CD4-positive, alpha-beta memory T cell (primary cell): Measurements from ENCODE around the gene PSENEN. TPM values are rescaled to one million over a fixed set of nuclear protein-coding genes. Genes with fewer than 3 reads are reported as not detected.

Experiments
- CTCF ChIA-PET: fragments of 350-600 bp; sonication (Branson Sonifier 250); formaldehyde crosslinking; loops from one replicate; lab custom pipeline; 2021; ENCODE audit warnings: inconsistent platforms; ENCODE audit not compliant: partially characterized antibody; lab: Charles Lee
- POLR2A ChIA-PET: fragments of 350-600 bp; sonication (Branson Sonifier 250); formaldehyde crosslinking; loops from one replicate; lab custom pipeline; 2021; ENCODE audit not compliant: partially characterized antibody; lab: Charles Lee
- DNase-seq, 5 donors: peaks; one replicate each; pipeline versions ENCODE4 v3.0.0 to v3.0.0-alpha.2; 2020 to 2022; ENCODE audit warnings: mixed read lengths in 1 of 5
- H3K27ac ChIP-seq: one replicate; pipeline ENCODE4 v1.7.0; 2013; ENCODE audit warnings: low read depth, low read length
- H3K27me3 ChIP-seq: 2 replicates; pipeline ENCODE4 v1.7.0; 2013; ENCODE audit warnings: mild to moderate bottlenecking, low read length, moderate library complexity; ENCODE audit not compliant: insufficient read depth
- H3K36me3 ChIP-seq: 2 replicates; pipeline ENCODE4 v1.7.0; 2013; ENCODE audit warnings: mild to moderate bottlenecking, low read length, moderate library complexity; ENCODE audit not compliant: insufficient read depth
- H3K4me1 ChIP-seq: 2 replicates; pipeline ENCODE4 v1.7.0; 2013; ENCODE audit warnings: mild to moderate bottlenecking, low read length, moderate library complexity; ENCODE audit not compliant: insufficient read depth
- H3K4me3 ChIP-seq, 2 donors: one replicate each; pipeline ENCODE4 v1.7.0; 2013; ENCODE audit warnings: low read length in 2 of 2, mild to moderate bottlenecking in 1 of 2
- H3K9me3 ChIP-seq, 2 donors: one replicate each; pipeline ENCODE4 v1.7.0; 2013; ENCODE audit warnings: low read length in 2 of 2, control low read depth in 1 of 2; ENCODE audit not compliant: control insufficient read depth in 1 of 2
- H3K27ac Mint-ChIP-seq, 7 donors: one replicate each; pipeline ENCODE4 v1.8.0; 2020 to 2021; ENCODE audit warnings: mixed read lengths in 7 of 7, mild to moderate bottlenecking in 6 of 7, inconsistent platforms in 3 of 7, moderate library complexity in 3 of 7
- H3K27me3 Mint-ChIP-seq, 2 donors: one replicate each; pipeline ENCODE4 v1.8.0; 2020 to 2021; ENCODE audit warnings: mixed read lengths in 2 of 2
- H3K36me3 Mint-ChIP-seq, 2 donors: one replicate each; pipeline ENCODE4 v1.8.0; 2020 to 2021; ENCODE audit warnings: mixed read lengths in 2 of 2, inconsistent platforms in 1 of 2, mild to moderate bottlenecking in 1 of 2
- H3K4me1 Mint-ChIP-seq, 4 donors: one replicate each; pipeline ENCODE4 v1.8.0; 2020 to 2021; ENCODE audit warnings: mixed read lengths in 4 of 4, mild to moderate bottlenecking in 1 of 4
- H3K4me3 Mint-ChIP-seq, 8 donors: one replicate each; pipeline ENCODE4 v1.8.0; 2020 to 2021; ENCODE audit warnings: mixed read lengths in 8 of 8, mild to moderate bottlenecking in 7 of 8, moderate library complexity in 6 of 8, inconsistent platforms in 3 of 8
- H3K9me3 Mint-ChIP-seq, 8 donors: one replicate each; pipeline ENCODE4 v1.8.0; 2020 to 2021; ENCODE audit warnings: mixed read lengths in 8 of 8, mild to moderate bottlenecking in 5 of 8, inconsistent platforms in 3 of 8, moderate library complexity in 1 of 8
- intact Hi-C: fragments of 100-400 bp; cut with micrococcal nuclease; formaldehyde crosslinking; loops from one replicate; pipeline ENCODE4 v1.15.1; 2023
- polyA plus RNA-seq, 2 donors: library from polyadenylated mRNA; unstranded; fragments of 300-500 nt; fragmentation: Illumina TruSeq; gene quantifications; one replicate each; pipeline ENCODE4 v1.2.3, GENCODE V29; 2021
- total RNA-seq, 2 experiments: library from RNA; stranded (reverse); gene quantifications; one replicate each; pipeline ENCODE4 v1.2.3, GENCODE V29; 2021

PSENEN gene
- total and polyA plus RNA-seq, 4 experiments from 2014 or later, result 27.2 to 89.9 (median 55.9) TPM

DNA sequence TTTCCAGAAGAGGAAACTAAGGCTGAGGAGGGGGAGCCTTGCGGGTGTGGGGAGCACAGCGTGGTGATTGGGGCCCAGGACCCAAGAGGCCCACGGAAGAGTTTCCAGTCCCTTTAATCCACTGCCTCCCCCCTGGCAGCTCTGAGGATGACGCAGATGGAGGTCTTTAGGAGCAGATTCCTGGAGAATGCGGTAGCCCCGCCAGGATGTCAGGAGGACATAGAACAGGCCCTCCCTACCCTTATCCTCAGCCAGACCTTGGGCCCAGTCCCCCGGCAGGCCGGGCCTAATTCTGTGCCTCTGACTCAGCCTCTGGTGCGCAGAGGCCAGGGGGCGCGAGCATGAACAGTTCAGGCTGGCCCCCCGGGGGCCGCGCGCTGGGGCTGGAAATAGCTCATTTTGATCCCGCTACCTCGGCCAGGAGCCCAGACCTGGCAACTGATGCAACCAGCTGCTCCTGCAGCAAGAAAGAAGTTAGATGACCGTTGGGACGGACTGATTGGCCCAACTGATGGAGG is 11.8 kb downstream of the PSENEN start:
- H3K4me1 Mint-ChIP-seq, result peaks cover 17 to 40% (median 27%) of the 10 kb centered on the region in 4 donors
- intact Hi-C loops, result no loop called here
- H3K27ac Mint-ChIP-seq, result peak overlapping the region in 6 of 7 donors; percentile 9 to 99 (median 95)
- peaks cover 20% of the 10 kb centered on the region for H3K36me3 ChIP-seq
- H3K27ac ChIP-seq, result peak overlapping the region; percentile 89
- H3K9me3 Mint-ChIP-seq, result peaks cover 0 to 3% (median 0%) of the 10 kb centered on the region in 8 donors
- peak overlapping the region in 1 of 2 donors; percentile 91 for H3K4me3 ChIP-seq
- H3K4me3 Mint-ChIP-seq, result peak overlapping the region; percentile 94 to 100 (median 98)
- peaks cover 0 to 2% of the 10 kb centered on the region in 2 donors for H3K27me3 Mint-ChIP-seq
- CTCF ChIA-PET, result interaction anchor here (1.3 kb wide), 2 partner anchors 9 to 247 kb away, joined by 3 to 5 read pairs; partner anchors contain the start of gene LIN37
- H3K4me1 ChIP-seq, result peaks cover 36% of the 10 kb centered on the region
- peaks cover 11 to 27% of the 10 kb centered on the region in 2 donors for H3K36me3 Mint-ChIP-seq
- no peak for DNase-seq
- H3K9me3 ChIP-seq, result no peaks in the 10 kb centered on the region
- POLR2A ChIA-PET, result interaction anchor here (0.7 to 3.6 kb wide), 5 partner anchors 9 to 55 kb away, joined by 3 to 23 read pairs (median 16); partner anchors contain the start of genes IGFLR1, LIN37, PSENEN and U2AF1L4
- no peaks in the 10 kb centered on the region for H3K27me3 ChIP-seq

DNA sequence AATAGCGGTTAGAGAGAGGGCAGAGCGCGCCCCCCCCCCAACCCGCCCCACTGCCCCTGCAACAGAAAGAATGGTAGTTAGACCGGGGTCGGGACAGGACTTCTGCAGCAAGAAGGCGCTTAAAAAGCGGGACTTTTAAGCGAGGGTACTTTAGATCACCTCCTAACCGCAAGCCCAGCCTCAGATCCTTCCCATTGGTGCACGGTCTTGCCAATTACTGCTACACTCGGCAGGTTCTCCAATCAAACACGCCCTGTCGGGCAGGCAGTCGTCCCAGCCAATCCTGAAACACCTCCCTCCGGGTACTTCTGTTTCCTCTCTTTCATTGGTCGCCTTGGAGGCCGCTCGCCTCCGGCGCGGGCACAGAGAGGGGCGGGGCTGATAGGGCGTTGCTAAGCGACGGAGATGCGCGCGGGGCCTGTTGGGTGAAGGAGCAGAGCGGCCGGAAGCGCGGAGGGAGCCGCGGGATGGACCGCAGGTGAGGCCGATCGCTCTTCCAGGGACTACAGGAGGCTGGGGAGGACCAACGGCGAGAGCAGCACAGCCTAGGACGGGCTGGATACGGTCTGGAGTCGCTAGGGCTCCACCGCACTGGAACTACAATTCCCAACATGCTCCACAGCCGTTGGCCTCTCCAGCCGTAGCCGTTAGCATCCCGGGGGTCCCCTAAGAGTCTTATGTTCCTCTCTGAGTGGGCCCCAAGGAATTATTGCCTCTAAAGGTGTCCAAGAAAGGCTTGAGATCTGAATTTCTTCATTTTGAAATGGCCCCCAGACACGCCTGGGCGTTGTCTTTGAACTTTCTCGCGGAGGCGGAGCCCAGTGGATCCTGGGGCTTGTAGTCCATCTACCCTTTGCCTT is 12.5 kb downstream of the PSENEN start, which contains the start of gene PROSER3:
PROSER3 (plus strand) TSS at position 428 of the 860 bp plus-strand sequence; CDS start at position 468, 40 bp downstream.
- H3K27me3 ChIP-seq, result no peaks in the 10 kb centered on the region
- Mint-ChIP-seq H3K4me1 (peaks cover 17 to 40% (median 27%) of the 10 kb centered on the region in 4 donors), H3K27ac (peak within 1 kb of the TSS; percentile 94 to 99 (median 97)), H3K36me3 (peaks cover 11 to 28% of the 10 kb centered on the region in 2 donors), H3K27me3 (peaks cover 0 to 2% of the 10 kb centered on the region in 2 donors), H3K9me3 (peaks cover 0 to 3% (median 0%) of the 10 kb centered on the region in 8 donors), H3K4me3 (peak within 1 kb of the TSS; percentile 94 to 100 (median 98))
- H3K36me3 ChIP-seq, result peaks cover 15% of the 10 kb centered on the region
- ChIA-PET CTCF (interaction anchor here (1.3 kb wide), 2 partner anchors 10 to 247 kb away, joined by 3 to 5 read pairs; partner anchors contain the start of gene LIN37), POLR2A (interaction anchor here (0.7 to 3.6 kb wide), 5 partner anchors 10 to 56 kb away, joined by 3 to 23 read pairs (median 16); partner anchors contain the start of genes IGFLR1, LIN37, PSENEN and U2AF1L4)
- H3K9me3 ChIP-seq, result no peaks in the 10 kb centered on the region
- peak within 1 kb of the TSS; percentile 89 for H3K27ac ChIP-seq
- peak; percentile 99 to 100 (median 100) for DNase-seq
- peaks cover 36% of the 10 kb centered on the region for H3K4me1 ChIP-seq
- peak within 1 kb of the TSS; percentile 90 to 91 for H3K4me3 ChIP-seq
- intact Hi-C loops, result loop anchor here (1.0 kb wide), 4 partner anchors 10 to 173 kb away; partner anchors contain the start of genes ARHGAP33 and LIN37

DNA sequence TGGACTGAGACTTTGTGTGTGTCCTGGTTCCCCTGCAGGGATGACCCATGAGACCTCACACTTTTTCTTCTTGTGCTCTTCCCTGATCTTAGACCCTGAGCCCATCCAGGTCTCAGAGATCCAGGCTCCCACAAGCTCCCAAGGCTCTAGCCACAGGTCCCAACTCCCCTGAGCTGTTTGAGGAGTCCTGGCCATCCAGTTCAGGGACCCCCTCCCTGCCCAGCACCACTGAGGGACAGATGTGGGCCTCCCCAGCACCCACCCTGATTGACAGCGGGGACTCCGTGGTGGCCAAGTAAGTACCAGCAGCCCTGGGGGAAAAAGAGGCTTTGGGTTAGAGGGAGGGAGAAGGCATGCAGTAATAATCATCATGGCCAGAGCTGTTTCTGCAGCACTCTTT is 14.2 kb downstream of the PSENEN start:
- Mint-ChIP-seq H3K4me1 (peaks cover 17 to 40% (median 27%) of the 10 kb centered on the region in 4 donors), H3K27ac (peak overlapping the region in 4 of 7 donors; percentile 19 to 62 (median 35)), H3K9me3 (peaks cover 0 to 3% (median 0%) of the 10 kb centered on the region in 8 donors), H3K27me3 (peaks cover 0 to 2% of the 10 kb centered on the region in 2 donors), H3K4me3 (peak overlapping the region in 7 of 8 donors; percentile 6 to 81 (median 68)), H3K36me3 (peaks cover 10 to 17% of the 10 kb centered on the region in 2 donors)
- H3K27me3 ChIP-seq, result no peaks in the 10 kb centered on the region
- no peak for DNase-seq
- H3K4me3 ChIP-seq, result no peak overlapping the region
- CTCF ChIA-PET, result interaction anchor here (0.6 kb wide), 1 partner anchor 62 kb away, joined by 3 read pairs; no protein-coding TSS in a partner anchor
- peaks cover 36% of the 10 kb centered on the region for H3K4me1 ChIP-seq
- no peak overlapping the region for H3K27ac ChIP-seq
- peaks cover 5% of the 10 kb centered on the region for H3K36me3 ChIP-seq
- POLR2A ChIA-PET, result interaction anchor here (1.2 to 1.3 kb wide), 3 partner anchors 8 to 17 kb away, joined by 3 to 4 read pairs (median 4); partner anchors contain the start of genes IGFLR1 and LIN37
- intact Hi-C loops, result no loop called here
- H3K9me3 ChIP-seq, result no peaks in the 10 kb centered on the region

GRCh38 chr19:35760711-35761349 is 15.4 kb downstream of the PSENEN start:
- H3K4me1 ChIP-seq, result peaks cover 29% of the 10 kb centered on the region
- H3K27ac ChIP-seq, result no peak overlapping the region
- Mint-ChIP-seq H3K9me3 (peaks cover 0 to 3% (median 0%) of the 10 kb centered on the region in 8 donors), H3K27me3 (peaks cover 0 to 2% of the 10 kb centered on the region in 2 donors), H3K36me3 (peaks cover 8 to 24% of the 10 kb centered on the region in 2 donors), H3K27ac (no peak overlapping the region), H3K4me1 (peaks cover 14 to 34% (median 22%) of the 10 kb centered on the region in 4 donors), H3K4me3 (peak overlapping the region in 1 of 8 donors; percentile 15)
- intact Hi-C loops, result no loop called here
- H3K27me3 ChIP-seq, result no peaks in the 10 kb centered on the region
- POLR2A ChIA-PET, result interaction anchor here (0.6 to 1.3 kb wide), 6 partner anchors 9 to 1461 kb away, joined by 3 to 4 read pairs (median 4); partner anchors contain the start of genes IGFLR1 and LIN37
- no peak for DNase-seq
- H3K4me3 ChIP-seq, result no peak overlapping the region
- peaks cover 8% of the 10 kb centered on the region for H3K36me3 ChIP-seq
- CTCF ChIA-PET, result no interaction called here
- H3K9me3 ChIP-seq, result no peaks in the 10 kb centered on the region

- no peak for DNase-seq
- H3K27ac Mint-ChIP-seq, result no peak overlapping the region
- H3K36me3 Mint-ChIP-seq, result peaks cover 9 to 34% of the 10 kb centered on the region in 2 donors
- H3K36me3 ChIP-seq, result peaks cover 13% of the 10 kb centered on the region
- no peak overlapping the region for H3K4me3 Mint-ChIP-seq
- H3K4me3 ChIP-seq, result no peak overlapping the region
- peaks cover 0 to 2% (median 0%) of the 10 kb centered on the region in 8 donors for H3K9me3 Mint-ChIP-seq
- no peaks in the 10 kb centered on the region for H3K9me3 ChIP-seq
- peaks cover 0 to 3% (median 2%) of the 10 kb centered on the region in 4 donors for H3K4me1 Mint-ChIP-seq
- CTCF ChIA-PET, result no interaction called here
- no peaks in the 10 kb centered on the region for H3K27me3 ChIP-seq
- intact Hi-C loops, result no loop called here
- peaks cover 3% of the 10 kb centered on the region for H3K4me1 ChIP-seq
- no peaks in the 10 kb centered on the region for H3K27me3 Mint-ChIP-seq
- POLR2A ChIA-PET, result no interaction called here
- H3K27ac ChIP-seq, result no peak overlapping the region
Observed at GRCh38 chr19:35764432-35765315, 19.2 kb downstream of the PSENEN start.

GRCh38 chr19:35766571-35767104 is 21.2 kb downstream of the PSENEN start:
- H3K27me3 ChIP-seq, result no peaks in the 10 kb centered on the region
- intact Hi-C loops, result no loop called here
- H3K4me3 ChIP-seq, result no peak overlapping the region
- CTCF ChIA-PET, result no interaction called here
- Mint-ChIP-seq H3K36me3 (peaks cover 9 to 34% of the 10 kb centered on the region in 2 donors), H3K4me3 (no peak overlapping the region), H3K27me3 (no peaks in the 10 kb centered on the region), H3K9me3 (peaks cover 0 to 2% (median 0%) of the 10 kb centered on the region in 8 donors), H3K4me1 (peaks cover 0 to 3% (median under 1%) of the 10 kb centered on the region in 4 donors), H3K27ac (no peak overlapping the region)
- DNase-seq, result peak in 1 of 5 donors; percentile 35
- no peak overlapping the region for H3K27ac ChIP-seq
- H3K36me3 ChIP-seq, result peaks cover 13% of the 10 kb centered on the region
- POLR2A ChIA-PET, result no interaction called here
- no peaks in the 10 kb centered on the region for H3K4me1 ChIP-seq
- H3K9me3 ChIP-seq, result no peaks in the 10 kb centered on the region
